Pancreas (tissue), 10 donors: ENCODE data around the gene DOK7. TPM values are rescaled to one million over a fixed set of nuclear protein-coding genes. Genes with fewer than 3 reads are reported as not detected.

Experiments used
- ATAC-seq, 4 donors: fragments of 200-7000 bp; cut with Tn5 transposase; one replicate each; pipeline versions ENCODE4 v1.8.0 to v1.9.1; 2020; ENCODE audit warnings: mild to moderate bottlenecking in 4 of 4, moderate library complexity in 4 of 4
- DNase-seq, 6 donors: peaks; one replicate each; pipeline ENCODE4 v3.0.0-alpha.2; 2020
- FAIRE-seq: peaks from 2 replicates; lab custom pipeline; 2012; peaks lifted over from hg19 to GRCh38; lab: Jason Lieb, UNC
- H3K27ac ChIP-seq, 4 donors: fragments of 200-600 bp; sonication (generic); 1 replicate in 3 of 4; 2 replicates in 1 of 4; pipeline versions ENCODE4 v1.5.0 to v1.8.0; 2020
- H3K27me3 ChIP-seq, 4 donors: fragments of 200-600 bp; one replicate each; pipeline ENCODE4 v1.8.0; 2021
- H3K36me3 ChIP-seq, 3 donors: fragments of 200-600 bp; sonication (generic) in 1 of 3; one replicate each; pipeline versions ENCODE4 v1.5.0 to v1.8.0; 2020 to 2021
- H3K4me1 ChIP-seq, 3 donors: fragments of 200-600 bp; one replicate each; pipeline ENCODE4 v1.8.0; 2021
- H3K4me3 ChIP-seq, 4 donors: fragments of 200-600 bp; sonication (generic) in 2 of 4; one replicate each; pipeline versions ENCODE4 v1.5.0 to v1.8.0; 2020 to 2021
- H3K9me3 ChIP-seq, 4 donors: fragments of 200-600 bp; one replicate each; pipeline ENCODE4 v1.8.0; 2021
- CTCF ChIP-seq, 4 donors: fragments of 200-600 bp; sonication (generic) in 3 of 4; IDR thresholded peaks; one replicate each; pipeline versions ENCODE4 v1.5.0 to v1.8.0; 2021; ENCODE audit warnings: antibody characterized with exemption in 4 of 4
- WGBS, 2 donors: extraction: QIAGEN DNeasy Blood & Tissue Kit; methylation state at CpG; one replicate each; pipeline ENCODE4 v1.1.7; 2013; 5-methylcytosine and 5-hydroxymethylcytosine counted together
- intact Hi-C, 3 donors: fragments of 100-400 bp; cut with DNase I; formaldehyde crosslinking; loops; one replicate each; pipeline versions ENCODE4 v1.11.1 to v1.14.2; 2022
- polyA plus RNA-seq, 2 donors: library from polyadenylated mRNA; stranded (reverse); fragments of 200-250 nt; gene quantifications; one replicate each; pipeline ENCODE4 v1.2.3, GENCODE V29; 2013
- total RNA-seq, 6 donors: library from RNA; stranded (reverse); fragmentation: NEBNext Ultra II Directional in 4 of 6; extraction: Animal tissue kit (Norgen Biotek cat#: 25700) in 4 of 6; gene quantifications; one replicate each; pipeline versions ENCODE4 v1.2.1 to v1.2.4, GENCODE V29; 2021 to 2023
- donor health status: healthy with polysubstance abuse.
- donor health status: DM: no; HTN: no; CAD: no; lungs with moderate emphysema.
- donor health status: DM: no; HTN: no; CAD: no.
- donor health status: control.
- donor health status: control.
- donor health status: Bipolar disorder and iron deficiency.
- donor health status: DM: yes; HTN: yes; CAD: no.
- donor health status: DM: no; HTN: no; CAD: no.
- donor health status: DM: no; HTN: no; CAD: no.
- donor health status: DM: yes; HTN: yes; CAD: no.

DOK7 gene
- total and polyA plus RNA-seq, 8 donors, result 2.5 to 8.0 (median 4.2) TPM

GRCh38 chr4:3485886-3486540 is 22.9 kb downstream of the DOK7 start:
- 88% methylated on average over 24 to 25 of the region's 25 CpGs for WGBS, 2 donors
- peak in 2 of 6 donors; percentile 34 to 80 for DNase-seq
- H3K36me3 ChIP-seq, result no peaks in the 10 kb centered on the region
- no peaks in the 10 kb centered on the region for H3K9me3 ChIP-seq
- H3K27me3 ChIP-seq, result no peaks in the 10 kb centered on the region
- FAIRE-seq, result no peak
- TF ChIP-seq CTCF (IDR thresholded peaks at IDR 0.05), result no peak
- H3K4me1 ChIP-seq, result no peaks in the 10 kb centered on the region
- H3K27ac ChIP-seq, result no peak overlapping the region
- no peak overlapping the region for H3K4me3 ChIP-seq
- intact Hi-C loops, result no loop called here
- ATAC-seq, result no peak

DNA sequence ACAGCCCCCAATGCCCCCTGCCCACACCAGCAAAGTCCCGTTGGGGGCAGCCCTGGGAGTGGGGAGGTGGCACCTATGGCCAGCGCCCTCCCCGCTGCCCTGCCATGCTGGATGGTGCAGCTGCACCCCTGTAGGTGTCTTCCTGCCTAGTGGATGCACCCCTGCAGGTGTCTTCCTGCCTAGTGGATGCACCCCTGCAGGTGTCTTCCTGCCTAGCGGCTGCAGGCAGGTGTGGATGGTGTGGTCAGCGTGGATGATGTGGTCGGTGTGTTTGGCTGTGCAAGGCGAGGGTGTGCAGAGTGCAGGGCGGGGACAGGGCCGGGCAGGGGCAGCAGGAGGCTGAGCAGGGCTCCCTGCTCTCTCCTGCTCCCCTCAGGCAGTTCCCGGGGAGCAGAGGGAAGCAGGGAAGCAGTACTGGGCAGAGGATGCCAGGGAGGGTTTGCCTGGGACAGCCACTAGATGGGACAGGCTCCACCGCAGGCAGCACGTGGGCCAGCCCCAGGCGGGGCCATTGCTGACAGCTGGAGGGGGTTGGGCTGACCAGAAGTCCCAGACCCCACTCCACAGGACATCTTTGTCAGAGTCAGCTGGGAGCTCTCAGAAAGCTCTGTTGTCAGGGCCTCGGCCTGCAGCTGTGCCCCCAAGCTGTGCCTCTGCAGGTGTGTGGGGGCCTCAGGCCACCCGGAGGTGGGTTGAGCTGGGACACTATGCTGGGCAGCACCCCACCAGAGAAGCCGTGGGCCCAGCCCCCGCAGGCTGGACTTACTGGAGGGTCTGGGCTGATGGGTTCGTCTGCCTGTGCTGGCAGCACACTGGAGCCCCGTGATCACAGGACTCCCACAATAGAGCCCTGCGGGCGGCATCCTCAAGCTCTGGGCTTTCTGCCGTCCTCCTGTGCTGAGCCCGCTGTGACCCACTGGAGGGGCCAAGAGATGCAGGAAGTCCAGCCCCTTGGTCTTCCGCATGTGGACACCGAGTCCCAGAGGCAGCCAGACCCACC is 23.7 kb downstream of the DOK7 start:
- FAIRE-seq, result no peak
- peak in 2 of 6 donors; percentile 26 to 56 for DNase-seq

DNA sequence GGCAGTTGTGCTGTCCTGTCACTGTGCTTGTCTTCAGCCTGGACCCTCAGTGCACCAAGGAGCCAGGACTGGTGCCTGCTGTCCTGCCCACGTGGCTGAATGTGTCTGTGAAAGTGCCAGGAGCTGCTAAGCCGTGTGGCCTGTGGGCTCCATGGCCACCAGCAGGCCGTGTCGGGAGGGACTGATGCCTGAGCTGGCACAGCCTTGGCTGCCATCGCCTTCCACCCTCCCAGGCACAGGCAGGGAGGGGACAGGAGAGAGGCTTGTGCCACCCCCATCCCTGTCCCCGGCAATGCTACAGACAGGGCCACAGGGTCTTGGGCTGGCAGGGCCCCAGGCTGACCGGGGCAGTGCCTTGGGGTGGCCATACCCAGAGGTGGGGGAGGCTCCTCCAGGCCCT is 24.8 kb downstream of the DOK7 start:
- H3K27ac ChIP-seq, result no peak overlapping the region
- no peaks in the 10 kb centered on the region for H3K27me3 ChIP-seq
- no peak overlapping the region for H3K4me3 ChIP-seq
- FAIRE-seq (no peak), ATAC-seq (no peak), DNase-seq (peak in 2 of 6 donors; percentile 31 to 72)
- H3K9me3 ChIP-seq, result no peaks in the 10 kb centered on the region
- WGBS, 2 donors, result 72 to 77% methylated on average over 7 of the region's 7 CpGs
- H3K36me3 ChIP-seq, result no peaks in the 10 kb centered on the region
- no peak for TF ChIP-seq CTCF (IDR thresholded peaks at IDR 0.05)
- no peaks in the 10 kb centered on the region for H3K4me1 ChIP-seq
- intact Hi-C loops, result no loop called here

More for the DNA sequence above, 23.7 kb downstream of the DOK7 start:
- no peaks in the 10 kb centered on the region for H3K27me3 ChIP-seq
- WGBS, 2 donors, result 85 to 86% methylated on average over 18 to 25 of the region's 25 CpGs
- intact Hi-C loops, result no loop called here
- H3K36me3 ChIP-seq, result no peaks in the 10 kb centered on the region
- no peaks in the 10 kb centered on the region for H3K4me1 ChIP-seq
- no peak overlapping the region for H3K4me3 ChIP-seq
- ATAC-seq, result no peak
- no peak overlapping the region for H3K27ac ChIP-seq
- H3K9me3 ChIP-seq, result no peaks in the 10 kb centered on the region
- no peak for TF ChIP-seq CTCF (IDR thresholded peaks at IDR 0.05)

GRCh38 chr4:3488820-3489219 is 25.7 kb downstream of the DOK7 start:
- DNase-seq (peak in 1 of 6 donors; percentile 51), FAIRE-seq (no peak), ATAC-seq (no peak)
- no peaks in the 10 kb centered on the region for H3K4me1 ChIP-seq
- no peak for TF ChIP-seq CTCF (IDR thresholded peaks at IDR 0.05)
- intact Hi-C loops, result no loop called here
- no peak overlapping the region for H3K27ac ChIP-seq
- WGBS, 2 donors, result 70 to 81% methylated on average over 11 of the region's 11 CpGs
- no peak overlapping the region for H3K4me3 ChIP-seq
- H3K36me3 ChIP-seq, result peaks cover 0 to 8% (median 0%) of the 10 kb centered on the region in 3 donors
- no peaks in the 10 kb centered on the region for H3K9me3 ChIP-seq
- no peaks in the 10 kb centered on the region for H3K27me3 ChIP-seq
